SKM-1 (cell line): ENCODE data around the gene EIF3B.
A peak's percentile ranks its signal among the peaks of the same experiment; 100 is the strongest.
"Not testable (repeated sequence)": the region's sequence is repeated elsewhere in the genome, so short reads cannot be mapped to it uniquely, and the experiment has no call there.

Source experiments
- DNase-seq: peaks from one replicate; lab custom pipeline; 2025; ENCODE audit not compliant: unreplicated experiment; lab: John Stamatoyannopoulos, UW

The EIF3B gene

GRCh38 chr7:2399848-2400587, 45.4 kb downstream of the EIF3B start:
- peak; percentile 99 for DNase-seq

DNA sequence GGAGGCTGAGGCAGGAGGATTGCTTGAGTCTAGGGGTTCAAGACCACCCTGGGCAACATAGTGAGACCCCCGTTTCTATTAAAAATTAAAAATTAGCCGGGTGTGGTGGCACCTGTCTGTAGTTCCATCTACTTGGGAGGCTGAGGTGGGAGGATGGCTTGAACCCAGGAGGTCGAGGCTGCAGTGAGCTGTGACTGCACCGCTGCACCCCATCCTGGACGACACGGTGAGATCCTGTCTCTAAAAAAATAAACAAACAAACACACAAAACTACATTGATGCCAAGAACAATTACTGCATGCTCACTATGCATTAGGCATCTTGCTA, 48.0 kb downstream of the EIF3B start:
- DNase-seq: no peak

GRCh38 chr7:2403014-2403717, 48.5 kb downstream of the EIF3B start, which contains the start of gene CHST12:
CHST12 (plus strand) TSS chr7:2403611; CDS start chr7:2432640, 29,029 bp downstream.
- peak; percentile 57 for DNase-seq

DNA sequence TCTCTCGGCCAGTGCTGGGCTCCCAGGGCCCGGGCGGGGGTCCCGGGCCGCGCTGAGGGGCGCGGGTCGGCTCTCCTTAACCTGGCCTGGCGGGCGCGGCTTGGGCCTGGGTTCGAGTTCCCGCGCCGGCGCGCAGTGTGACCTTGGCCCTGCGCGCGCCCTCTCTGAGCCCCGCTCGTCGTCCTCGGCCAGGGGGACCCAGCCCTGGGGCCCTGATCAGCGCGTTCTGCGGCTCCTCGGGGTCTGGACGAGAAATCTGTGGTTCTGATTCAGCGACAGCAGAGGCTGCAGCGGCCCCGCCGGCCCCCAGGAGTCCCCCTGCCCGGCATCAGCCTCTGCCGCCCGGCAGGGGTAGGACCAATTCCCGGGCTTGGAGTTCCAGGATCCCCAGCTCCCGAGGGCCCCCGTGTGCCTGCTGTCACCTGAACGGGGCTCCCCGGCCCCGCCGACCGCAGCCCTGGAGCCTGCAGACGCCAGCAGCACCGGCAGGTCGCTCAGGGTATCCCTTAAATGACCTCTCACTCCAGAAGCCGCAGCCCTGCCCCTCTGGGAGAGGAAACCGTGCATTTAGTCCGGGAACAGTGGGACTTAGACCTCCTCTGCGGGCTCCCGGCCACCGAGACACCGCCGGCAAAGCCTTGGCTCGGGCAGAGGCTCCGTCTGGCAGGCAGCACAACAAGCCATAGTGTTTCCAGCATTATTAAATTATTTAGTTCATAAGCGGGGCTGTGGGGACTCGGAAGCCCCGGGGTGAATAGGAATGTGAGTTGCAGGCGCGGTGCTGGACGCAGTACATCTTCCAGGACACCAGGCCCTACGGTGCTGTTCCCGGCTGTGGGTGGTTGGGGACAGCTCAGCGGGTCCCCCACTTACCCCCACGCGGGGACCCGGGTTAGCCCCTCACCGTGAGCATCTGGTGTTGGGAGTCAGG, 49.4 kb downstream of the EIF3B start:
- no peak for DNase-seq

GRCh38 chr7:2404714-2405119, 50.1 kb downstream of the EIF3B start:
- DNase-seq: no peak

- no peak for DNase-seq
These were observed 50.6 kb downstream of the EIF3B start for GRCh38 chr7:2405201-2405600.

DNA sequence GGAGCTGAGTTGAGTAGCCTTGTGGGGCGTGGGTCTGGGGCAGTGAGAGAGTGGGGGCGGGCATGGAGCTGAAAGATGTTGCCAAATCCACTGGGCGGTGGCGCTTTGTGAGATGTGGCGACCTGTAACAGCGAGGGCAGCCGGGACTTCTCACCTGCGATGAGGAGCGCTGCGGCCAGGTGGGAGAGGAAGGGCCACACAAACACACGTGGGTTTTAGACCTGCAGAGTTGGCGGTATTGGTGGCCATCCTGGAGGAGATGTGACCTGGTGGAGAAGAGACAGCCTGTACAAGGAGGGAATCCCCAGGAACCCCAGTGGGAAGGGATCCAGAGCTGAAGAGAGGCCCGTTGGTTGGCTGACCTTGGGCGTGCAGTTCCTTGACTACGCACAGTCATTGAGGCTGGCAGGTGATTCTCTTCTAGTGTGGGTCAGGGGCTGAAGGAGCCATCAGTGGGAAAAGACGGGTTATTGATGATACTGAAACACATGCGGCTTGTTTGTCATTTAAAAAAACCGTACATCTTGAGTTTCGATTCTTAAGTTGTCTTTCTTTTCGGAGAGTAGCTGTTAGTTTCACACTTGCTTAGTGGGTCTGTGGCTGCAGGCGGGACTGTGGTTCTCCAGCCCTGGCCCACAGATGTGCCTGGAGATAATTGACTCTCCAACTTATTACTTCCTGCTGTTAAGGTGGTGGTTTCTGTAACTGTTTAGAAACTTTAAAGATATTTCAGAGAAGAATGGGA, 51.1 kb downstream of the EIF3B start:
- peak; percentile 31 for DNase-seq

DNA sequence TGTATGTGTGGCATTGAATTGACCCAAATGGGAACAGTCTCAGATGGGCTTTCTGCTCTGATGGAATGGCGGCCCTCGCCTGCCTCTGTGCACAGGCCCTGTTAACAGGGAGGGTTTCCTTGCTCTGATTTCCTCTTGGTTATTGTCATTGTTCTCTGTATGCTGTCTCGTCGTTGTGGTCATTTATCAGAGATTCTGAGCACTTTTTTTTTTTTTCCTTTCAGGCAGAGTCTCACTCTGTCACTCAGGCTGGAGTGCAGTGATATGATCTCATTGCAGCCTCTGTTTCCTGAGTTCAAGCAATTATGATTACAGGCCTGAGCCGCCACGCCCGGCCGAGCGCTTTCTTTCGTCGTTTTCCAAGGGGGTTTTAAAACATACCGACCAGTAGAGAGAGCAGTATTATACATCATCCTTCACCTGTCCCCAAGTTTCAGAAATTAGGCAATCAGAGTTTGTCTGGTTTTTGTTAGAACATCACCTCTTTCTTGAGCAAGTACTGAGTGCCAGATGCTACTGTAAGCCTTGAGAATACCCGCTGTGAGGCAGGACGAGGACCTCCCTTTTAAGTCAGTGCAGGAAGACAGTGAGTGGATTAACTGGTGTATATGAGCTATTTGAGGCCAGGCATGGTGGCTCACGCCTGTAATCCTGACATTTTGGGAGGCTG, 55.3 kb downstream of the EIF3B start:
- no peak for DNase-seq

- no peak for DNase-seq
These were observed 56.4 kb downstream of the EIF3B start for GRCh38 chr7:2411049-2411448.

DNA sequence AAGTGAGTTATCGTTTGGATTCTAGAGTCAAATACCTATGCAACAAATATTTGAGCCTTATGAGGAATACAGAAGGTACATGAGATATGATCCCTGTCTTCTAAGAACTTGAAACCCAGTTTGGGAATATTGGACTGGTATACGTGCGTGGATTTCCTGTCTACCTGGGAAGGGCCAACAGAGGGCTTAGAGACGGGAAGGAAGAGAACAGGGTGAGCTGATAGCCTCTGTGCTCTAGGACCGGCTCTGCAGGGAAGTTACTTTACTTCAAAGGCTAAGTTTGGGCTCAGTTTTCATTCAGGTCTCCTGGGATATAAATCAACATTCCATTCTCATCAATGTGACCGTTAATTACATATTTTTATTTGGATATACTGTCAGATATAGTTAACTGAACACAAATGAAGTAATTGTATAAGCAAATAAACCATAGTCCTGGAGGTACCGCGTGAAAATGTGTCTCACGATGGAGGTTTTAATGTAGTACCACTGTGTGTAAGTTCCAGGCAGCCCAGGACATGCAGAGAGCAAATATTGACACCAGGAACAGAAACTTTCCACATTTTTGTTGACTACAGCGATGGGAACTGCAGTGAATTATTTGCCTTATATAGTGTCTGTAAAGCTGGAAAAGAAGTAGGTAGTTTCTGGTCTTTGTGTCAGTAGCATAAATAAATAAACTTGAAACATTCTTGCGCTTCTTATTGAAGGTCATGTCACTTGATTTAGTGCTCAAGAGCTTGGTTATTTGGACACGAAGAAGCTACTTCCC, 57.4 kb downstream of the EIF3B start:
- DNase-seq: no peak

- DNase-seq: no peak
These were observed 58.1 kb downstream of the EIF3B start for GRCh38 chr7:2412587-2413201.

DNA sequence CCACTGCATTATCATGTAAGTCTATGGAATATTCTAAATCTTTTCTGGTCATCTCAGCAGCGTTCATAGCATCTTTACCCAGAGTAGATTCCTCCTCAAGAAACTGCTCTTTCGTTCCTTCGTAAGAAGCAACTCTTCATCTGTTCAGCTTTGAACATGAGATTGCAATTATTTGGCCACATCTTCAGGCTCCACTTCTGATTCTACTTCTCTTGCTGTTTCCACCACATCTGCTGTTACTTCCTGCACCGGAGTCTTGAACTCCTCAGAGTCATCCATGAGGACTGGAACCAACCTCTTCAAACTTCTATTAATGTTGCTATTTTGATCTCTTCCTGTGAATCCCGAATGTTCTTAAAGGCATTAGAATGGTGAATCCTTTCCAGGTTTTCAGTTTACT, 61.4 kb downstream of the EIF3B start:
- no peak for DNase-seq

DNA sequence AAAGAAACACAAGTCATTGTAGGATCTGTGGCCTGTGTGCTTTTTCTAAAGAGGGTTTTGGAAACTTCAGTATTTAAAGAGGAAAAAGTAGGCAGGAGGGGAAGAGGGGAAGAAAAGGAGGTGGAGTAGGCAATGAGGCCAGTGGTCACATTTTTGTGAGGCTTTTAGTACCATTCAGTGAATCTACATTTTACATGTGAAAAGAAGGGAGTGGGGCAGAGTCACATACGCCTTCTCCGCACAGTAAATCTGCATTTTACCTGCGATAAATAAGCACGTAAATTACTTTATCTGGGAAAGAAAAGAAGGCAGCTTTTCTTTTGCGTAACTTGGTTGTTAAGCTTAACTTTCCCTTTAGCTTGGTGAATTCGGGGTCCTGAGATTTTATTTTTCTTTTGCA, 62.0 kb downstream of the EIF3B start:
- no peak for DNase-seq

DNA sequence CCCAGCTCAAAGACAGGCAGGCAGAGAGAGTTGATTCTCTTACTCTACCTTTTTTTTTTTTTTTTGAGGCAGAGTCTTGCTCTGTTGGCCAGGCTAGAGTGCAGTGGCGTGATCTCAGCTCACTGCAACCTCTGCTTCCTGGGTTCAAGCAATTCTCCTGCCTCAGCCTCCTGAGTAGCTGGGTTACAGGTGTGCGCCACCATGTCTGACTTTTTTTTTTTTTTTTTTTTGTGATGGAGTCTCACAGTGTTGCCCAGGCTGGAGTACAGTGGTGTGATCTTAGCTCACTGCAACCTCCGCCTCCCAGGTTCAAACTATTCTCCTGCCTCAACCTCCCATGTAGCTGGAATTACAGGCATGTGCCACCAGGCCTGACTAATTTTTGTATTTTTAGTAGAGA, 62.6 kb downstream of the EIF3B start:
- not testable (repeated sequence) for DNase-seq

GRCh38 chr7:2417981-2418481, 63.4 kb downstream of the EIF3B start:
- no peak for DNase-seq

DNA sequence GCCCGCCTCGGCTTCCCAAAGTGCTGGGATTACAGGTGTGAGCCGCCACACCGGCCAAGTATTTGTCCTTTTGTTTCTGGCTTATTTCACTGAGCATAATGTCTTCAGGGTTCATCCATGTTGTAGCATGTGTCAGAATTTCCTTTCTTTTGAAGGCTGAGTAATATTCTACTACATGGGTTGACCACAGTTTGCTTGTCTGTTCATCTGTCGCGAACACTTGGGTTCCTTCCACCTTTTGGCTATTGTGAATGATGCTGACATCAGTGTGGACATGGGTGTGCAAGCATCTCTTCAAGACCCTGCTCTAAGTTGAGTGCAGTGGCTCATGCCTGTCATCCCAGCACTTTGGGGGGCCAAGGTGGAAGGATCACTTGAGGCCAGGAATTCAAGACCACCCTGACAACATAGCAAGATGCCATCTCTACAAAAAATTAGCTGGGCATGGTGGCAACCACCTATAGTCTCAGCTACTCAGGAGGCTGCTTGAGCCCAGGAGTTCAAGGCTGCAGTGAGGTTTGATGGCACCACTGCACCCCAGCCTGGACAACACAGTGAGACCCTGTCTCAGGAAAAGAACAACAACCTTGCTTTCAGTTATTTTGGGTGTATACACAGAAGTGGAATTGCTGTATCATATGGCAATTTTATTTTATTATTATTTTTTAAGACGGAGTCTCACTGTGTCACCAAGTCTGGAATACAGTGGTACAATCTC, 65.7 kb downstream of the EIF3B start:
- no peak for DNase-seq

GRCh38 chr7:2421943-2422310, 67.3 kb downstream of the EIF3B start:
- DNase-seq: no peak

- DNase-seq: no peak
These were observed 71.1 kb downstream of the EIF3B start for GRCh38 chr7:2425749-2426148.
